ENCODE results near the gene SH3GLB2.

Gene SH3GLB2

GRCh38 chr9:129027224-129027684 is 877 bp downstream of the SH3GLB2 start:
- Histone ChIP-seq H3K27ac (peak overlapping the region; percentile 70 to 91), H3K4me3 (peak overlapping the region; percentile 100)
- DNase-seq (ENCODE audit: low spot score): no peak
- no peak for TF ChIP-seq CTCF (IDR thresholded peaks at IDR 0.05)

- TF ChIP-seq CTCF (IDR thresholded peaks at IDR 0.05): no peak
- H3K27ac ChIP-seq: peak overlapping the region; percentile 26 to 91
- peak; percentile 72 for DNase-seq (ENCODE audit: low spot score)
- peak overlapping the region; percentile 100 for H3K4me3 ChIP-seq
These were observed 1.5 kb downstream of the SH3GLB2 start for GRCh38 chr9:129026442-129027223.

DNA sequence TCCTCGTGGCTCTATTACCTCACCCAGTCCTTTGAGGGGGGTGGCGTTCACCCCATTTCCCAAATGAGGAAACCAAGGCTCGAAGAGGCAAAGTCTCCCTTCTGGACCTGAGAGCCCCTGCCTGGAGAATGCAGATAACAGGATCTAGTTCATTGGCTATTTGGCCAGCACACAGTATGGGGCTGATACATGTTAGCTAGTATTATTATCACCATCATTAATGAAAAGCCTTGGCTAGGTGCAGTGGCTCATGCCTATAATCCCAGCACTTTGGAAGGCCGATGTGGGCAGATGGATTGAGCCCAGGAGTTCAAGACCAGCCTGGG is 4.3 kb downstream of the SH3GLB2 start:
- no peak for TF ChIP-seq CTCF (IDR thresholded peaks at IDR 0.05)
- no peak for DNase-seq (ENCODE audit: low spot score)
- Histone ChIP-seq H3K27ac (peak overlapping the region in 1 of 2 donors; percentile 37), H3K4me3 (no peak overlapping the region)

- peak; percentile 74 for DNase-seq (ENCODE audit: low spot score)
- no peak for TF ChIP-seq CTCF (IDR thresholded peaks at IDR 0.05)
- Histone ChIP-seq H3K4me3 (no peak overlapping the region), H3K27ac (peak overlapping the region in 1 of 2 donors; percentile 37)
These were observed 4.9 kb downstream of the SH3GLB2 start for GRCh38 chr9:129023036-129023907.

DNA sequence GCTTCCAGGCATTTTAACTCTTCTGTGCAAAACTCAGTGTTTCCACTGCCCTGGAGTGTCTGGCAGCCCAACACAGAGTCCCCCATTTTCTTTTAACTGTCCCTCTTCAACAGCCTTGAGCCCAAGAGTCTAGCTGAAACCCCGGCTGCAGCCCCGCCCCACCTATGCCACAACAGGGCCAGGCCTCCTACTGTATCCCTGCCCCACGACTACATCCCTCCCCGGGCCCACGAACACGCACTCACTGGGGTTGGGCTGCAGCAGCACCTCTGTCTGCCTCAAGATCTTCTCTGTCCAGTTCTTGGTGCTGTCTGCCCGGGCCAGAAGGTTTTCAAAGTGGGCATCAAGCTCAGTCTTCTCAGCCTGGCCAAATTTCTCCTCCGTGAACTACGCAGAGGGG is 6.1 kb downstream of the SH3GLB2 start:
- H3K27ac ChIP-seq: peak overlapping the region in 1 of 2 donors; percentile 41
- no peak for TF ChIP-seq CTCF (IDR thresholded peaks at IDR 0.05)
- no peak overlapping the region for H3K4me3 ChIP-seq
- DNase-seq (ENCODE audit: low spot score): no peak

DNA sequence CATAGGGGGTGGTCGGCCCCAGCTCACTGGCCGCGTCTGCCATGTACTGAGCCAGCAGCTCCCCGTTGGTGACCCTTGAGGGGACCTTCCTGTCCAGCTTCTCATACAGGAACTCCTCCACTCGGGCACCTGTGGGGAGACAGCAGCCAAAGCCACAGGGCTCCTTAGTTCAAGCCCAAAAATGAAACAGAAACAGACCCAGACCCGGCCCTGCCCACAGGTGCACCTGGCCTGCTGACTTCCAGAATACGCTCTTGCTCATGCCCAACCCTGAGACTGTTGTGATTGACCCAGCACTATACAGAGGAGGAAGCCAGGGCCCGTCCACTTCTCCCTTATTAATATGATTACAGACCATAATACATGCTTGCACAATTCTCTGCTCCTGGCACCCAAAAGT is 7.0 kb downstream of the SH3GLB2 start:
- no peak for DNase-seq (ENCODE audit: low spot score)
- Histone ChIP-seq H3K27ac (no peak overlapping the region), H3K4me3 (no peak overlapping the region)
- no peak for TF ChIP-seq CTCF (IDR thresholded peaks at IDR 0.05)

All from coronary artery (tissue), 2 donors.